ENCODE measurements around the gene IL36B.

Gene IL36B

DNA sequence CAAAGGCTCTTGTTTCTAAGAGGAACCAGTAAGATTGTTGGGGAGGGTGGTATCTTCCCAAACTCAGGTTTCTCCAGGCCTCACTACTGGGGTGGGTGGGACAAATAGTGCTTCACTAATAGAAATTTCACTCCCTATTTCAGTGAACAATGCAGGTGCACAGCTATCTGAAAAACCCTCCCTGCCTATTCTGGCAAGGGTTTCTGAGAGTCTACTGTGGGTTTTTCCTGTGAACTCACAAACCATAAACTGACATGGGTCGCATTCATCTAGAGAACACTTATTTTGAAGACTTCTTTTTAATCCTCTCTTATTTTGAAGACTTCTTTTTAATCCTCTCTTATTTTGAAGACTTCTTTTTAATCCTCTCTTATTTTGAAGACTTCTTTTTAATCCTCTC, 43.0 kb downstream of the IL36B start:
- no peak for DNase-seq (ENCODE audit: low read depth)

DNA sequence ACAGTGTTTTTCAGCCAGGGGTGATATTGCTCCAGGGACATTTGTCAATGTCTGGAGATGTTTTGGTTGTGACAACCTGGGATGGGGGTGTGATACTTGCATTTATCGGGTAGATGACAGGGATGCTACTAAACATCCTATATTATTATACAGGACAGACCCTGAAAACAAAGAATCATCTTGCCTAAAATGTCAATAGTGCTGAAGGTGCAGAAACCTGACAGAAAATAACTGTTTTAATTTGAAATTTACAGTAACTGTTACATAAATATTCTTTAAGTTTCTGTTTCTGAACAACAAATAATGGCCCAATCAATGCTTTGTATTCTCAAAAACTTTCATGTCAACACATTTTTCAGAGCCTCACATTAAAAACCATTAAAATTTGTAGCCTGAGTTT, 45.4 kb downstream of the IL36B start:
- no peak for DNase-seq (ENCODE audit: low read depth)

DNA sequence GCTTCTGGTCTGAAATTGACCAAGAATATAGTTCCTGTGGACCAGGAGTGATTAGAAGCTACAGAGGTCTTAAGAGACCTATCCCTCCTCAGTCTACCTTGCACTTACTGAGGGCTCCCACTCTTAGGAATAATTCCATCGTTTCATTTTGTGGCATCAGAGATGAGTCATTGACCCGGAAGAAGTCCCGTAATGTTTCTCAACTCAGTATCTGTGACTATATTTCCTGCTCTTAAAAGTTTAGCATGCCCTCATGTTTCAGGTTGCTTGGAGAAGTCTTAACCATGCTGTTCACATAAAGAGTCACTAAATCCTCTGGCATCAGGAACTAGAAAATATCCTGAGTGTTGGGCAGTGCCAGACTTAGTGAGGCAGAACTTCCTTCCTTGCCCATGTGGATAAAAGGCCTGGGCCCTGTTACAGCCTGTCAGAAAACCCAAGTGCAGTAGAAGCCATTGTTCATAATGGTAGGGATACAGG, 47.6 kb downstream of the IL36B start, which contains the start of gene IL36A:
Gene IL36A (plus strand): TSS at position 430 of the 480 bp plus-strand sequence. CDS start 413 bp downstream, outside the sequence.
- DNase-seq (ENCODE audit: low read depth) = no peak

DNA sequence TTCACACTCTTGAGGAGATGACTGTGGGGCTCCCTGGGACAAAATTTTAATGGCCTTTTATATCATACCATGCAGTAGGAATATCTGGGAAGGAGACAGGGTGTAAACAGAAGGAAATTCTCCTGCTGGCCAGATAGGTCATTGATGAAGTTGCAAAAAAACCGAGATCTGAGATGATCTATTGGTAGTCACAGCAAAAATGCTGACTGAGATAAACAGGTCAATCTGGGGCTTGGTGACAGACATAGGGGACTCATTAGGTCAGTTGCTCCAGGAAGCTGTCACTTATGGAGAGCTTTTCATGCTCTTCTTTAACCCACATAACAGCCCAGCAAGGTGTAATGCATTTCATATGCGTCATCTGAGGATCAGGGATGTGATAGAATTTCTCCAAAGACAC, 50.0 kb downstream of the IL36B start:
- no peak for DNase-seq (ENCODE audit: low read depth)

DNA sequence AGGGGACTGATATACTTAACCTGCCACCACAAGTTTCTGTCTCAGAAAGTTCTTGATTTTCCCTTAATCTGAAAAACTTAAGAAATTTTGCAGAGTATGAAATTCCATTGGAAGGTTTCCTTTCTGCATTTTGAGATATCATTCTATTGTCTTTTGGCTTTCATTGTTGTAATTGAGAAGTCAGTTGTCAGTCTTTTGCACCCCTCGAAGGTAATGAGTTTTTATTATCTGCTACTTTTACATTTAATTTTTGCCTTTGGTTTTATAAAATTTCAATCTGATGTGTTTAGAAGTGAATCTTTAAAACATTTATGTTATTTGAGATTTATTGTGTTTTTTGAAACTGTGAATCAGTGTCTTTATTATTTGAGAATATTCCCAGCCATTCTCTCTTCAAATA, 52.2 kb downstream of the IL36B start:
- DNase-seq (ENCODE audit: low read depth) = no peak

DNA sequence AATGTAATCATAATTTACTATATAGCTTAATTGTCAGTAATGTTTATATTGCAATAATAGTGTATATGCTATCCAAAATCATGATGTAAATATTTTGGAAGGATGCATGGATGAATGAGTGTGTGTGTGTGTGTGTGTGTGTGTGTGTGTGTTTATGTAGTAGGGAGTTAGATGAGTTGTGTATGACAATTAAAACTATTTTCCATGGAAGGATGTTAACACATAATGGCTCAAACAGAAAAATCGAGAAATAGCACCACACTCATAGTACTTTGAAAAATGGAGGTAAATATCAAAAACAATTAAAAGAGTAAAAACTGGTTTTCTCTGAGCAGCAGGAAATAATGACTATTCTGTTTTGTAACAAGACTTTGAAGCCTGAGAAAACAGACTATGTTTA, 55.5 kb downstream of the IL36B start:
- no peak for DNase-seq (ENCODE audit: low read depth)

DNA sequence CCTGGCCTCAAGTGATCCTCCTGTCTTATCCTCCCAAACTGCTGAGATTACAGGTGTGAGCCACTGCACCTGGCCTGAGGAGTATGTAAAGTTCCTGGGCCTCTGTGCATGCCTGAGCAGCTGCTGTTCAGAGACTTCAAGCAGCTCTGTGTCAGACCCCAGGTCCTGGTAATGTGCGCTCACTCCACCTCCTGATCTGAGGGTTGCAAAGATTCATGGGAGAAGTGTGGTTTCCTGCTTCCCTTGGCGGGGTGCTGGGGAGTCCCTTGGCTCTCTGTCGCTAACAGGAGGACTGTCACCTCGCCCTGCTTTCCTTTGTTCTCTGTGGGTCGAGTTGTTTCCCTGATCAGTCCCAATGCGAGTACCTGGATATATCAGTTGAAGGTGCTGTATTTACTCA, 56.0 kb downstream of the IL36B start:
- DNase-seq (ENCODE audit: low read depth) = no peak

DNA sequence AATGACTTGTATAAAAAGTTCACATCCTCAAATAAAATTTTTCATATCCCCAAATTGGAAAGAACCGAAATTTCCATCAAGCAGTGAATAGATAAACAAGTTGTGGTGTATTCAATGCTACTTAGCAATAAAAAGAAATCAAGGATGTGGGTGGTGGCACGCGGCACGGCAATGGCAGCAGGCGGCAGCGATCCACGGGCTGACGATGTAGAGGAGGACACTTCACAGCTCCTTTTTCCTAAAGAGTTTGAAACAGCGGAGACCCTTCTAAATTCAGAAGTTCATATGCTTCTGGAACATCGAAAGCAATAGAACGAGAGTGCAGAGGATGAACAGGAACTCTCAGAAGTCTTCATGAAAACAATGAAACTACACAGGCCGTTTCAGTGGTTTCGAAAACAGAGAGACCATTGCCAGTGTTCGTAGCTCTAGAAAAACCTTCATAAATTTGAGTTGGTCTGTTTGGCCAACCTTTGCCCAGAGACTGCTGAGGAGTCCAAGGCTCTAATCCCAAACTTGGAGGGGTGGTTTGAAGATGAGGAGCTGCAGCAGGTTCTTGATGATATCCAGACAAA, 57.2 kb downstream of the IL36B start:
- no peak for DNase-seq (ENCODE audit: low read depth)

DNA sequence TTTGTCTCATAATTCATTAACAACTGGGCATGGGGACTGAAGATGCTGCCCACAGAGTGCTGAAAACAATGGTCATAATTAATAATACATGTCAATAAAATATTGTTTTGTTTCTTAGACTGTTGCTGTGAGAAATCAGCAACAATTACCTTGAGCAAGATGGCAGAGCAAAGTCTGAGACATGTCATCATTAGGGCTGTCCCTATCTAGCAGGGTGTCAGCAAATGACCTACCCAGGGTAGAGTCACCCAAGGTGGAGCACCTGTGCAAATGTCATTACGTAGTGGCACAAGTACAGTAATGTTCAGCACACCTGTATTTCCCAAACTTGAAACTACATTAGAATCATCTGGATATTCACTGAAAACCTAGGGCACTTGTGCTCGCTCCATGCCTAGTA, 58.0 kb downstream of the IL36B start:
- no peak for DNase-seq (ENCODE audit: low read depth)

DNA sequence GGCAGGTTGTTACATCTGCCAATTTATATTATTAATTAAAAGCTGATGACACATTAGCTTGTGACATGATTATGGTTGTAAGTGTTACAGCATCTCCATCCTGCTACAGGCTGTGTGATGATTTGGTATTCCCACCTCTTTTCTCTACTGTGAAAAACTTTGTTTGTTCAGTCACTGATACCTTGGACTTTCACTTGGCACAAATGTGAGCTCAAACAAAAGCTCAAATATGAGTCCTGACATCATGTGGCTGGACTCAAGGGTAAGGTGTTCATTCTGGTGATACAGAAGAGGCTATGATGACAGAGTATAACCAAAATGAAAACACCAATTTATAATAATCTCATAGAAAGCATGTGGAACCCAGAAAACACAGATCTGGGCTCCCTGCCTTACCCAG, 58.8 kb downstream of the IL36B start:
- DNase-seq (ENCODE audit: low read depth) = no peak

DNA sequence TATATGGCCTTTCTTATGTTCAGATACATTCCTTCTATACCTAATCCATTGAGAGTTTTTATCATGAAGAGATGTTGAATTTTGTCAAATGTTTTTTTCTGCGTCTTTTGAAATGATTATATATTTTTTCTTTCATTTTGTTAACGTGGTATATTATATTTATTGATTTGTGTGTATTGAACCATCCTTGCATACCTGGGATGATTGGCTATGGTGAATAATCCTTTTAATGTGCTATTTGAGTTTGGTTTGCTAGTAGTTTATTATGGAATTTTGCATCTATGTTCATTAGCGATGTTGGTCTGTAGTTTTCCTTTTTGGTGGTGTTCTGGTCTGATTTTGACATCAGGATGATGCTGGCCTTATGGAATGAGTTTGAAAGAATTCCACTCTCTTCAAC, 63.1 kb downstream of the IL36B start:
- DNase-seq (ENCODE audit: low read depth) = no peak

DNA sequence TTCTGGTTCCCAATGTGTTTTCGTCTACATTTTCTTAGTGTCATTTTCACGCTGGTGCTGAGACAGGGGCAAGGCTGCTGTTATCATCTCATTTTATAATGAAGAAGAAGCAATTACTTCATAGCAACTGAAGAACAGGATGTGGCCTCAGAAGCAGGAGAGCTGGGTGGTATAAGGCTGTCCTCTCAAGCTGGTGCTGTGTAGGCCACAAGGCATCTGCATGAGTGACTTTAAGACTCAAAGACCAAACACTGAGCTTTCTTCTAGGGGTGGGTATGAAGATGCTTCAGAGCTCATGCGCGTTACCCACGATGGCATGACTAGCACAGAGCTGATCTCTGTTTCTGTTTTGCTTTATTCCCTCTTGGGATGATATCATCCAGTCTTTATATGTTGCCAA, 67.6 kb downstream of the IL36B start:
- DNase-seq (ENCODE audit: low read depth) = no peak

DNA sequence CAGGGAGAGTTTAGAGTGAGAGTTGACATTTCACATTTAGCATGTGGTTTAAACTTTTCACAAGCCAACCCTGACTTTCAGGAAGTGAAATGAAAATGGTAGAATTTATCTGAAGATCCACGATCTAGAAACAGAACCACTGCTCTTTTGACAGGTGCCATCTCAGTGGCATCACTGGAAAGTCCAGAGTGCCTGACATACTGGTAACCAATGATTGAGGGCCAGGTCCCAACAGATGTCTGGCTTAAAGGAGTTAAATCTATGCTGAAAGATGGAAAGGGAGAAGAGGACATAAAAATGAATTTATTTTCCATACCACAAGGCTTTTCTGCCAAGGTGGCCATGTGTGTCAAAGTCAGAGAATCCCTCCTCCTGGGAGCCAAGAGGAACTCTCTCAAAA, 72.1 kb downstream of the IL36B start:
- no peak for DNase-seq (ENCODE audit: low read depth)

DNA sequence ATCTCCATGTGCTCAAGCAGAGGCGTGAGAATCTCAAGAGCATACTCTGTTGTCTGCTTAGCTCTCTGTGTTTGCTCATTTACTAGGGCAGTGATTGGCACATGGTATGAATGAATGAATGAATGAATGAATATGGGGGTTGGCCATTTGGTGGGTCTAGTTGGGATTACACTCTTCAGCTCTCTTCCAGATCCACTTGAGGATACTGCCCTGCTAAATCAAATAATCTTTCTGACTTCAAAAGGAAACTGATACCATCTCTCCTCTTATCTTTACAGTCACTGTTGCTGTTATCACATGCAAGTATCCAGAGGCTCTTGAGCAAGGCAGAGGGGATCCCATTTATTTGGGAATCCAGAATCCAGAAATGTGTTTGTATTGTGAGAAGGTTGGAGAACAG, 72.9 kb downstream of the IL36B start:
- no peak for DNase-seq (ENCODE audit: low read depth)

DNA sequence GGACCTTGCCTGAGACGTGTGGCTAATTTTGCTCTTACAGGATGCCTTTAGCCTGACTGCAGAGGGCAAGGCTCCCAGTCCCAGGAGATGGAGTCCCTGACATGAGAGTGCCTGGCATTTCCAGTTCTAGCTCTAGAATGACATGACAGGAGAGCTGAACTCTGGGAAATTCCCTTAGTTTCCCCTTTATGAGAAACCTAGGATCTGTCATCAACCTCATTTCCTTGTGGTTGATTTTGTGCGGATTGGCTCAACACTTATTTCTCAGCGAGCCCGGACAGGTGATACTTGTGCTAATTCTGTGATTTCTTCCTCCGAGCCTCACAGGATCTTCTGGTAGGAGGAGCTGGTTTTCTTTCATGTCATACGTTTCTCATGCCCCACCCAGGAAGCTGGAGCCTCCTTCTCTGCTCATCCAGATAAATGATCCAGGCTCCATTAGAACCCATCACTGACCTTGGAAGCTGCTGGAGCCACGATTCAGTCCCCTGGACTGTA, 75.1 kb downstream of the IL36B start, which contains the start of gene IL36G:
Gene IL36G (plus strand): TSS at position 448 of the 498 bp plus-strand sequence. CDS start 633 bp downstream, outside the sequence.
- no peak for DNase-seq (ENCODE audit: low read depth)

Data from non-pigmented ciliary epithelial cell (primary cell).